Stimulated activated CD4-positive, alpha-beta T cell treated with anti-CD3 and anti-CD28 coated beads, Interleukin-4, amount 100 ng/mL, for 1 hour (primary cell): Measurements from ENCODE around the gene EFCC1.

Experiments
- DNase-seq: peaks from one replicate; pipeline ENCODE4 v3.0.0-alpha.2; 2020

Gene EFCC1

DNA sequence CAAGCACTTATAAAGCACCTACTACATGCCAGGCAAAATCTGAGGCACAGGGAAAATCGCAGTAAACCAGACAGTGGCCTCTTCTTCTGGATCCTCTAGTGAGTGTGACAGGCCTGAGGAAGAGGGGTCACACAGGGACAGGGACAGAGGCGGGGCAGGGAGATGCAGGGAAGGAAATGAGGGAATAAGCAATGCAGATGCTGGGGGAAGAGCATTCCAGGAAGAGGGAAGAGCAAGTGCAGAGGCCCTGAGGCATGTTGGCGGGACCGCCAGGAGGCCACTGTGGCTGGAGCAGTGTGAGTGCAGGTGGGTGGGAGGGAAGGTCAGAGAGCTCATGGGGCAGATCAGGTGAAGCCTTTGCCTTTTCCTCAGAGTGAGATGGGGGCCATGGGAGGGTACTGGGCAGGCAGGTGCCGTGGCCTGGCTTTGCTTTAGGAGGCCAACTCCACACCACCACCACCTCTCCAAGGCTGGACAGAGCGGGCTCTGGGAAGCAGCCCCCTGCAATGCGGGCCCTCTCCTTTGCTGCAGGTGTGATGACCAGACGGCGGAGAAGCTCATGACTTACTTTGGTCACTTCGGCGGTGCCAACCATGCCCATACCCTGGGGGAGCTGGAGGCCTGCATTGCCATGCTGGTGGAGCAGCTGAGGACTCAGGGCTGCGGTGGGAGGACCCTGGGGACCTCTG lies 32.7 kb downstream of the EFCC1 start:
- no peak for DNase-seq

GRCh38 chr3:129034642-129035041 lies 33.5 kb downstream of the EFCC1 start:
- no peak for DNase-seq

- no peak for DNase-seq
These were observed 34.5 kb downstream of the EFCC1 start for GRCh38 chr3:129035360-129036221.

DNA sequence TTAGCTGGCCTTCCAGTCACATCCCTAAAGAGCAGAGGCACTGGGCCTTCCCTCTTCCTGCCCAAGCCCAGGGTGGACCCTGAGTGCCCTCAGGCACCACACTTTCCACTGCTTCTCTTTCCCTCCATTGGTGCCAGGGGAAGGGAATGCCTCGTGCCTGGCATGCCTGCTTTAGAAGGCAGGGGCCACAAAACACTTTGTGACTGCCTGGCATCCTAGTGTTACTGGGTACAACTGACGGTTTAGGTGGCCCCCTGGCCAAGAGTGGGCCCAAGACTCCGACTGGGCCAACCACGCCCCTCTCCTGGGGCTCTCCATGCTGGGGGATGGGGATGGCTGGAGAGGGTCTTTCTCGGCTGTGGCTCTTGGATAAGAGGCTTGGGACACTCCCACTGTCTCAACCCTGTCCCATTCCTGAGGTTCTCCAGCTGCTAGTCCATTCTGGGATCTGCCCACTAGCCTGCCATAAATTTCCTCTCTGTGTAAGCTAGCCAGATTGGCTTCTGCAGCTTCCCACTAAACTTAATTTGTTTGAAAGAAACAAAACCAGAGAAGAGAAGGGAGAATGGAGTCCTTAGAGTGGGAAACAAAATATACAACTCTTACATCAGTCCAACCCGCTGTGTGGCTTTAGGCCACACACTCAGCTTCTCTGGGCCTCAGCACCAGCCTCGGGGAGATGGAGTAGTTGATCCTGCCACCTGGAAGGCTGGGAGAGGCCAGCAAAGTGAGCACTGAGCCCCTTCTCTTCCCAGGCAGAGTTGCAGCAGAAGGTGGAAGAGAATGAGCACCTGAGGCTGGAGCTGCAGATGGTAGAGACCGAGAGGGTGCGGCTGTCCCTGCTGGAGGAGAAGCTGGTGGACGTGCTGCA lies 35.4 kb downstream of the EFCC1 start:
- no peak for DNase-seq

- no peak for DNase-seq
These were observed 36.0 kb downstream of the EFCC1 start for GRCh38 chr3:129037093-129037419.

DNA sequence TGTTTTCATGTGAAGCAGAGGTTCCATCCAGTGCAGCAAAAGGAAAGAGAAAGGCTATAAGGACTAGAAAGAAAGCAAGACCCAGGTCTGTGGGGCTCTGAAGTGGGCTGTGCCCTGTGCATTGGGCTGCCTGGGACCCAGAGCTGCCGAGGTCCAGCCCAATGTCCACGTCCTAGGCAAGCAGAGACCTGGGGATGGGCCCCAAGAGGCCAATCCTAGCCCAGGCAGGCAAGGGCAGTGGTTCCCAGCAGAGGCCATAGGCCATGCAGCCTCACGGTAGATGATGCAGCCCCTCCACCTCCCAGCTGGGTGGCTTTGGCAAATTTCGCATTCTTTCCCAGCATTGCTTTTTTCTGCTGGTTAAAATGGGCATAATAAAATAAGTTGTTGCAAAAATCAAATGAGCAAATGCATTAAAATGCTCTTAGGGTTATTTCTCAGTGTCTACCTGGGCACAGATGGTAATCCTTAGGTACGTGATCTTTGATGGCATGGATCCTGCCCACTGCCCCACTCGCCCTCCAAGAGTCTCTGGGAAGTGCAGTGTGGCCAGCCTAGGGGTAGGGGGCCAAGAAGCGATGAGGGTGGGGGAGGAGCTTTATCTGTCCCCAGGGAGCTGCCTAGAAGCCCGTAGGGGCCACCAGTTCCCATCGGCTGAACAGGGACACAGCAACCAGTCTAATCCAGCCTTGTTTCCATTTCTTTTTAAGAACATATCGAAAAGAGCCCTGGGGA lies 37.2 kb downstream of the EFCC1 start:
- no peak for DNase-seq

- no peak for DNase-seq
These were observed 38.4 kb downstream of the EFCC1 start for GRCh38 chr3:129039271-129040038.

- no peak for DNase-seq
These were observed 38.9 kb downstream of the EFCC1 start for GRCh38 chr3:129040039-129040336.

DNA sequence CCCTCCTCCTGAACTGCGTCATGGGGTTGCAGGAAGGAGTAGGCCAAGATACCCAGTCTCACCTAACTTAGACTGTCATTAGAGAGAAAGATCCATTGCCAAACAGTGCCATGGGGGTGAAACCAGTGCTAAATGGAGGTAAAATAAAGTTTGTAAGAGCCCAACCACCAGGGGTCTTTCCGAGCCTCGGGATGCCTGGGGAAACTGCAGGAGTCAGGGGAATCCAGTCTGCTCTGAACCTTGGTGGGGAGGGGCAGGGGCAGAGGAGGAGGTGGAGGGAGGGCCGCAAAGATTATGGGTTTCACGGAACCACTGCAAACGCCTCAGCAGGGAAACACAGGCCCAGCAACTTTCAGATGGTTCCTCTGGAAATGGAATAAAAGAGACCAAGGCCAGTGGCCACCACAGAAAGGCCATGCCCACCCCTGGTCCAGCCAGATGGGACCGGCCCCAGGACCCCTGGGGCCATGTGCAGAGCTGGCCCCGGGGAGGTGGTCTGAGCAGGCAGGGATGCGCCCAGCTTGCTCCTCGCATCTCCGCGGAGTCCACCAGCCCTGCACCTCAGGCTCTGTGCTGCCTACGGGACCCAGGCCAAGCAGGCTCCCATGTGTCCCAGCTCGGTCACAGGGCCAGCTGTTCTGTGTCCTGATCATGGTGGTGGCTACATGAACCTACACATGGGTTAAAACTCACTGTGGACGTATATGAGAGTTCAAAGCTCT lies 39.6 kb downstream of the EFCC1 start:
- no peak for DNase-seq

- peak; percentile 43 for DNase-seq
These were observed 44.6 kb downstream of the EFCC1 start for GRCh38 chr3:129045675-129046036.

DNA sequence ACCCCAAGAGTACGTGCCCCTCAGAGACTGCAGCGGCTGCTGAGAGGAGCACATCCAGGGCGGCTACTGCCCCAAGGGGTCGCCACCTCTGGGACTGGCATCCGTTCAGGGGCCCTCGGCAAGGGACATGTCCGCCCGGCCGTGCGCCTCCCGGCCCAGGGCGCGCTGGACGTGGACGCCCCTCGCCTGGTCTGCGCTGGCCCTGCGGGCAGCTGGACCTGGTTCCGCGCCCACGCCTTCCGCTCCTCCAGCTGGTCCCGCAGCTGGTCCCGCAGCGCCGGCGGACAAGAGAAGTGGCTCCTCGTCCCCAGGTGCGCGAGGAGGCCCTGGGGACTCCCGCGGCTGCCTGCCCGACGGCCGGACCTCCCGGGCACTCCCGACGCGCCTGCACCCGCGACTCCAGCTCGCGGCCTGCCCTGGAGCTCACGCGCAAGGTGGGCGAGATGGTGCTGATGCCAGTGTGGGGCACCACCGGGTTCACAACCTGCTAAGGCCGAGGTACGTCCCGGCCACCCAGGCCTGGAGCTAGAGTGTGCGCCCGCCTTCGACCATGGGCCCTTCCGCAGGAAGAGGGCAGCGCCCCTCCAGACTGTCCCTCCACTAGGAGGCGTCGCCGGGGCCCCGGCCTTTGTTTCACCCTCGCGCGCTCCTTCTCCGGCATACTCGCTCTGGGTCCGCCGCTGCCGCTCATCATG lies 45.1 kb downstream of the EFCC1 start:
- DNase-seq: no peak

DNA sequence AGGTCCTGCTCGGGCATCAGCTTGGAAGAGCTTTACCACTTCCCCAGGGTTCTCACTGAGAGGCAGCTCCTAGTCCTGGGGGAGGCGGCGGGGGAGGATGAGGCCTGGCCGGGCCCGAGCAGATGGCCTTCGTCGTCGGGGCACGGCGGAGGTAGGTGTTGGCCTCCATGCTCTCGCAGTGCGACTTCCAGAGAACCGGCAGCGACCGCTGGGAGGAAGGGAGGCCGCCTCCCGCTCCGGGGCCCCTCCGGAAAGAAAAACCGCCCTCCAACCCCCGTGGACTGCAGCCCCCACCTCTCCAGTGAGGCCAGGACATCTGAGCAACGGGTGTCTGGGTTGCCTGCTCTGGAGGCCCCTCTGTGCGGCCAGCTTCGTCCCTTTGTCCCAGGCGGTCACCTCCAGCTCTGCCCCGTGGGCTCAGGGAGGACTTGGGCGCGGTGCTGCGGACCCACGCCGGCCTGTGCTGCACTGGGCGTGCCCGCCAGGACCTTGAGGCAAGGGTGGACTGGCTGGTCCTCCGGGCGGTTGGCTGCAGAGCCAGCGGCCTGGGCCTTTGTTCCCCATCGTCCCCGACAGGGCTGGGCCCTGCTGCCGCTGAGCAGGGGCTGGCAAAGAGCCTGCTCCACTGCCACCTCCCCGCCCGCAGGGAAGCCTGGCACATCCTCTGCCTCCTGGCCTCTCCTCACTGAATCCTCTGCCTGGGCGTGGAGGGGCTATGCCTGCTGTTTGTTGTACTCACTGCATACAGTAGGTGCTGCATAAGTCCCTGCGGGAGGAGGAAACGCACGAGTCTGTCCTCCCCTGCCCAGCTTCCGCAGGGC lies 45.8 kb downstream of the EFCC1 start:
- DNase-seq: no peak

GRCh38 chr3:129047553-129047839 lies 46.4 kb downstream of the EFCC1 start:
- DNase-seq: no peak

DNA sequence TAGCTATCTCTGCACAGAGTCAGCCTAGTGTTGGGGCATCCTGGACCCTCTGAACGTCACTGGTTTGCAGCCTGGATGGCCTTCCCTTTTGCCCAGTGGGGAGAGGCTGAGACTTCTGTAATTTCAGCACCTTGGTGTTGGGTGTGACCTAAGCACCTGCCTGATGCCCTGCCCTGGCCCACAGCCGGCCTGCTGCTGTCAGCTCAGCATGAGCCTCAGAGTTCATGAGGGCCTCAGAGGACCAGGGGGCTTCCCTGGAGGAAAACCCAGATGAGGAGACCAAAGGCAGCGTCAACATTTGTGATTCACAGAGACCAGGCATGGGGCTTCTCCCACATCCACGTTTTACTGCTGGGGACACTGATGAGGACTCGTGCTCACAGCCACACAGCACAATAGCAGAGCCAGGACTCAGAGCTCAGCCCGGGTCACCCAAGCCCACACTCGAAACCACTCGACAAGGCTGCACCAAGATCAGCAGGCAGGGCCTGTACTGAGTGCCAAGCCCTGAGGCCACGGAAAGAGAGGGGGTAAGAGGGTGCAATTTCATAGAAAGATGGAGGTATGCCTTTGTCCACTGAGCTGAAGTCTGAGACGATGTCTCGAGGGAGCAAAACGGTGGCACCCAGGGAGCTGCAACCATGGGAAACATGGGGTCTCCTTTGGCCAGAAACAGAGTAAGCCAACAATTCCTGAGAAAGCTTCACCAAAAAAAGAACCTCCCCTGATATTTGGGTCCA lies 49.6 kb downstream of the EFCC1 start:
- DNase-seq: no peak

DNA sequence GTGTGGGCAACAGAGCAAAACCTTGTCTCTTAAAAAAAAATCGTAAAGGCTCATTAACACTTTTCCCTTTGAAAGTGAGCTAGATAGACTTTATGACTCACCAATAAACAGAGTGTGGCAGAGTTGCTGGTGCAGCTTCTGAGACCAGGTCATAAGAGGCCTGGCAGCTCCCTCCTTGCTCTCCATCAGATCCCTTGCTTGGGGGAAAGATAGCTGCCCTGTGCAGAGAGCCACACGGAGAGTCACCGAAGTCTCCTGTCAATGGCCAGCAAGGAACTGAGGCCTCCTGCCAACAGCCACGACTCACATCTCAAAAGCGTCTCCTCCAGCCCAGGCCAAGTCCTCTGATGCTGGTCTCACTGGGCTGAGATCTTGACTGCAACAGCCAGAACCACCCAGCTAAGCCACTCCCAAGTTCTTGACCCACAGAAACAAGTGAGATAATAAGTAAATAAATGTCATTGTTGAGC lies 50.8 kb downstream of the EFCC1 start:
- no peak for DNase-seq

DNA sequence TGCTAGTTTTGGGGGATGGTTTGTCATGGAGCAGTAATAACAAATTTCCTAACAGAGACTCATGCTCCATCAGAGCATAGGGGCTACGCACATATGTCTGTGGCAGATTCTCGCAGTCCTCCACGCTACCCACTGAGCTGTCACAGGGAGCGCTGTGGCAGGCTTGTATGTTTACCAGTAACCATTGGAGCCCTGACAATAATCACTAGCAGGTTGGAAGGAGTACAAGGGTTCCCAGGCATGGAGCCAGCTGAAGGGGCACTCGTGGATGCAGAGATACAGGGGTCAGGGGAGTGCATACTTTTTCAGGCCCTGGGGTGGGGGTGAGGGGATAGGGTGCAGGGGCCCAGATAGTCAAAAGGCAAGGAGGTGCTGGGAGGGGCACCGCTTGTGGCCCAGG lies 51.6 kb downstream of the EFCC1 start:
- no peak for DNase-seq

GRCh38 chr3:129054605-129055104 lies 53.6 kb downstream of the EFCC1 start:
- DNase-seq: no peak

DNA sequence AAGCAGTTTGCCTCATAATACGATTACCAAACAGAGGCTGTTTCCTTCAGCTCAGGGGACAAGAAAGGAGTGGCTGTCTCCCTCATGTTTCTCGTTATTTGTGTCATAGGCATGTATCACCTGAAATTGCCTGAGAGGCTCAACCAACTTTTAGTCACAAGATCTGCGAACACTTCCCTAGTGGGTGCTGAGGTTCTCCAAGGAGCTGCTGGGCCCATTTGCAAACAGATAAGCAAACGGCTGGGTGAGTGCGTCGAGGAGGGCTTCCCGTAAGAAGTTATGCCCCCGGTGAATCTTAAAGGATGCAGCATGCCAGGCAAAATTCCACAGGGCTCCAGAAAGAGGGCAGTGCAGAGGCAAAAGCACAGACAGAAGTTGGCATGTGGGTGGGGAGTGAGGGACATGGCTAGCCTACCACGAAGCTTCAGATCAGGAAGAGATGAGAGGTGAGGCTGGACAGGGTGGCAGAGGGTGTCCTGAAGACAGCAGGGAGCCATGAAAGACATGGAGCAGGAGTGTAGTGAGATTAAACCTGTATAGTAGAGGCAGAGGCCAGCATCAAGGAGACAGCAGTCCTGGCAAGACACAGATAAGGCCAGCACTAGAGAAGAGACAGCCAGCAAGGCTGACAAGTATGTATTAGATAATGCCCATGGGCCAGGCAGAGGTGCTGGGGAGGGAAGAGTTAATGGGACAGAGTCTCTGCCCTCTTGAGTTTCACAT lies 55.5 kb downstream of the EFCC1 start:
- no peak for DNase-seq

DNA sequence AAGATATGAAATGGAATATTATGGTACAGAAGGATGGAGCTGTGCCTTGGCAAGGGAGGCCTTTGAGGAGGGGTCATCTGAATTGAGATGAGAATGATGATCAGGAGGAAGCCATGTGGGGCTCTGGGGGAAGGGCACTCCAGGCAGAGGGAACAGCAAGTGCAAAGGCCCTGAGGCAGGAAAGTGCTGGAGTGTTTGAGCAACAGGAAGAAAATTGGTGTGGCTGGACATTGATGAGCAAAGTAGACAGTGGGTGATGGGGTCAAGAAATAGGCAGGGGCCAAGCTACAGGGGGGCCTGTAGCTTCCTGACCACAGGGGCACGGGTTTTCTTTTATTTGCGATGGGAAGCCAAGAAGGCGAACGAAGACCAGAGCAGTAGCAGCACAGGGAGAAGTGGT lies 56.1 kb downstream of the EFCC1 start:
- no peak for DNase-seq
